ENCODE measurements around the gene CDKAL1. TPM values are rescaled to one million over a fixed set of nuclear protein-coding genes. Genes with fewer than 3 reads are reported as not detected.

CDKAL1 gene
- total and polyA plus RNA-seq, 9 of the 15 experiments (the other 6 are each of a cell fraction or from before 2014, with no cell fraction given), result 11.2 to 36.3 (median 20.1) TPM

- CTCF ChIA-PET (ENCODE audit: low intra/inter-chr PET ratio), result no interaction called here
- H3K4me3 ChIP-seq, result no peak overlapping the region
- in situ Hi-C loops (cut with MboI), result no loop called here
Observed at GRCh38 chr6:21265730-21266044, 731.4 kb downstream of the CDKAL1 start.

More at GRCh38 chr6:21265730-21266044, 731.4 kb downstream of the CDKAL1 start:
- POLR2A ChIA-PET, result no interaction called here
- TF ChIP-seq TRIM28 (IDR thresholded peaks at IDR 0.05), result no peak
- TF ChIP-seq KAT8 (IDR thresholded peaks at IDR 0.05; ENCODE audit: low read depth), result no peak
- no peak for TF ChIP-seq ESRRA (IDR thresholded peaks at IDR 0.05; ENCODE audit: borderline replicate concordance, low read depth)
- no peak for TF ChIP-seq RCOR1 (IDR thresholded peaks at IDR 0.05; ENCODE audit: borderline replicate concordance in 1 of 2, low read depth in 2 of 2, low read length in 2 of 2)
- no peak for TF ChIP-seq ZNF644 (tag; IDR thresholded peaks at IDR 0.05; ENCODE audit: low read depth)
- no peak for TF ChIP-seq C11orf30 (IDR thresholded peaks at IDR 0.05; ENCODE audit: low read depth)
- no peak for TF ChIP-seq TFAM (CRISPR knock-in tag; conservative IDR thresholded peaks at IDR 0.05)
- no peak for TF ChIP-seq EWSR1 (IDR thresholded peaks at IDR 0.05; ENCODE audit: borderline replicate concordance, low read depth, partially characterized antibody)
- TF ChIP-seq ZKSCAN8 (CRISPR knock-in tag; IDR thresholded peaks at IDR 0.05), result no peak
- TF ChIP-seq THAP7 (CRISPR knock-in tag; IDR thresholded peaks at IDR 0.05), result no peak
- no peak for TF ChIP-seq MED1 (CRISPR knock-in tag; IDR thresholded peaks at IDR 0.05; ENCODE audit: borderline replicate concordance)
- TF ChIP-seq, protein P1, sequence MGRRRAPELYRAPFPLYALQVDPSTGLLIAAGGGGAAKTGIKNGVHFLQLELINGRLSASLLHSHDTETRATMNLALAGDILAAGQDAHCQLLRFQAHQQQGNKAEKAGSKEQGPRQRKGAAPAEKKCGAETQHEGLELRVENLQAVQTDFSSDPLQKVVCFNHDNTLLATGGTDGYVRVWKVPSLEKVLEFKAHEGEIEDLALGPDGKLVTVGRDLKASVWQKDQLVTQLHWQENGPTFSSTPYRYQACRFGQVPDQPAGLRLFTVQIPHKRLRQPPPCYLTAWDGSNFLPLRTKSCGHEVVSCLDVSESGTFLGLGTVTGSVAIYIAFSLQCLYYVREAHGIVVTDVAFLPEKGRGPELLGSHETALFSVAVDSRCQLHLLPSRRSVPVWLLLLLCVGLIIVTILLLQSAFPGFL (CRISPR knock-in tag; IDR thresholded peaks at IDR 0.05), result no peak
- no peak for TF ChIP-seq NONO (IDR thresholded peaks at IDR 0.05; ENCODE audit: low read depth in 2 of 2, low read length in 1 of 2)
- no peak for TF ChIP-seq CBX1 (IDR thresholded peaks at IDR 0.05; ENCODE audit: low read depth)
- no peak for TF ChIP-seq ZNF507 (tag; conservative IDR thresholded peaks at IDR 0.05)
- no peak for TF ChIP-seq ETV6 (IDR thresholded peaks at IDR 0.05; ENCODE audit: borderline replicate concordance in 1 of 2, low read depth in 2 of 2, low read length in 1 of 2)
- TF ChIP-seq ETV6 (CRISPR knock-in tag; IDR thresholded peaks at IDR 0.05; ENCODE audit: borderline replicate concordance), result no peak
- TF ChIP-seq CBX3 (IDR thresholded peaks at IDR 0.05; ENCODE audit: borderline replicate concordance in 1 of 2, low read length in 2 of 2), result no peak
- no peak for TF ChIP-seq PHF8 (IDR thresholded peaks at IDR 0.05; ENCODE audit: borderline replicate concordance, low read length)
- Histone ChIP-seq H3K27ac (ENCODE audit: extremely low read depth, low read depth, low read length) (no peak overlapping the region), H3K9me3 (replicated peaks; ENCODE audit: control insufficient read depth, insufficient read depth, low read depth, low read length) (no peaks in the 10 kb centered on the region), H3K4me1 (replicated peaks in 1 of 2; ENCODE audit: control insufficient read depth in 2 of 2, insufficient read depth in 2 of 2, low read length in 2 of 2) (peaks cover 5 to 17% of the 10 kb centered on the region in 2 experiments), H3K27me3 (ENCODE audit: control insufficient read depth in 2 of 2, insufficient read depth in 2 of 2, low read length in 2 of 2) (peaks cover 0 to 18% of the 10 kb centered on the region in 2 experiments; a peak in 3 of 5 replicates), H3K79me2 (ENCODE audit: control insufficient read depth, insufficient read depth, low read length) (no peaks in the 10 kb centered on the region), H3K36me3 (ENCODE audit: control insufficient read depth, insufficient read depth, low read length) (no peaks in the 10 kb centered on the region), H3K9ac (ENCODE audit: insufficient read depth in 1 of 2, low read depth in 2 of 2, low read length in 2 of 2) (no peak overlapping the region), H2AFZ (ENCODE audit: low read depth, low read length) (no peak overlapping the region), H3K9me1 (ENCODE audit: control insufficient read depth, insufficient read depth, low read length) (no peaks in the 10 kb centered on the region), H4K20me1 (replicated peaks; ENCODE audit: control insufficient read depth, insufficient read depth, low read length) (no peaks in the 10 kb centered on the region), H3K4me2 (ENCODE audit: insufficient read depth, low read length) (no peak overlapping the region)
- DNase-seq (ENCODE audit: extremely low read depth in 1 of 4, low spot score in 3 of 4), result no peak
- FAIRE-seq, result no peak
- WGBS (ENCODE audit: insufficient coverage, low coverage, missing lambda C conversion rate), result 12% methylated on average over 2 of the region's 2 CpGs
- intact Hi-C loops (cut with micrococcal nuclease), result no loop called here
- BruUV-seq (replicated peaks), result no TSS peak
- no peak for ATAC-seq

All from K562 (cell line).